ENCODE data around the gene HOXB4. TPM values are rescaled to one million over a fixed set of nuclear protein-coding genes. Genes with fewer than 3 reads are reported as not detected.

The HOXB4 gene
- total RNA-seq, 4 donors from 2014 or later = 3.5 to 8.3 (median 5.0) TPM

DNA sequence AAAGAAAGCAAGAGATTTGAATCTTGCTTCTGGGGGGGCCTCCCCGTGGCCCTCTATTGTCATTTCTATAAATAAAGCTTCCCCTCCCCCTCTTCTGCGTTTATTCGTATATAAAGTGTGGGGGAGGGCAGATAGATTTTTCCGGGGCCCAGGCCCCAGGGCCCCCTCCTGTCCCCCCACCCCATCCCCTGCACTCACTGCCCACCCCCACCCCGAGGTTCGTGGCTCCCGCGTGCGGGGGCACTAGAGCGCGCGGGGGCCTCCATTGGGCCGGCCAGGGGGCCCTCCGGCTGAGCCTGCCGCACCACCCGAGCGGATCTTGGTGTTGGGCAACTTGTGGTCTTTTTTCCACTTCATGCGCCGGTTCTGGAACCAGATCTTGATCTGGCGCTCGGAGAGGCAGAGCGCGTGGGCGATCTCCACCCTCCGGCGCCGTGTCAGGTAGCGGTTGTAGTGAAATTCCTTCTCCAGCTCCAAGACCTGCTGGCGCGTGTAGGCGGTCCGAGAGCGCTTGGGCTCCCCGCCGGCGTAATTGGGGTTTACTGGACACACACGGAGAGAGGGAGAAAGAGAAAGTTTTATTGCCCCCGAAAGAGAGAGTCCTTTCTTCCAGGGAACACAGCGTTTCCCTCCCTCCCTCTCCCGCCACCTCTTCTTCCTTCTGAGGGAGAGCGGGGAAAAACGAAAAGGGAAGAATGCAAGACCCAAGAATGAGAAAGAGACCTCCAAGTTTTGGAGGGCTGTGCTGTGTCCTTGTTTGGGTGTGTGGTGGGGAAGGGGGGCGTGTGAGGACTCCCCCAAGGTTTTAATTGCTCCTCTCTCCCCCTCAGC lies 1.5 kb downstream of the HOXB4 start:
- TF ChIP-seq POLR2AphosphoS5 (IDR thresholded peaks at IDR 0.05) (peak; percentile 40 to 80), POLR2A (IDR thresholded peaks at IDR 0.05; ENCODE audit: low read depth) (no peak)
- TF ChIP-seq, protein P1, sequence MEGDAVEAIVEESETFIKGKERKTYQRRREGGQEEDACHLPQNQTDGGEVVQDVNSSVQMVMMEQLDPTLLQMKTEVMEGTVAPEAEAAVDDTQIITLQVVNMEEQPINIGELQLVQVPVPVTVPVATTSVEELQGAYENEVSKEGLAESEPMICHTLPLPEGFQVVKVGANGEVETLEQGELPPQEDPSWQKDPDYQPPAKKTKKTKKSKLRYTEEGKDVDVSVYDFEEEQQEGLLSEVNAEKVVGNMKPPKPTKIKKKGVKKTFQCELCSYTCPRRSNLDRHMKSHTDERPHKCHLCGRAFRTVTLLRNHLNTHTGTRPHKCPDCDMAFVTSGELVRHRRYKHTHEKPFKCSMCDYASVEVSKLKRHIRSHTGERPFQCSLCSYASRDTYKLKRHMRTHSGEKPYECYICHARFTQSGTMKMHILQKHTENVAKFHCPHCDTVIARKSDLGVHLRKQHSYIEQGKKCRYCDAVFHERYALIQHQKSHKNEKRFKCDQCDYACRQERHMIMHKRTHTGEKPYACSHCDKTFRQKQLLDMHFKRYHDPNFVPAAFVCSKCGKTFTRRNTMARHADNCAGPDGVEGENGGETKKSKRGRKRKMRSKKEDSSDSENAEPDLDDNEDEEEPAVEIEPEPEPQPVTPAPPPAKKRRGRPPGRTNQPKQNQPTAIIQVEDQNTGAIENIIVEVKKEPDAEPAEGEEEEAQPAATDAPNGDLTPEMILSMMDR (IDR thresholded peaks at IDR 0.05) = no peak
- H3K9me3 ChIP-seq = no peaks in the 10 kb centered on the region

DNA sequence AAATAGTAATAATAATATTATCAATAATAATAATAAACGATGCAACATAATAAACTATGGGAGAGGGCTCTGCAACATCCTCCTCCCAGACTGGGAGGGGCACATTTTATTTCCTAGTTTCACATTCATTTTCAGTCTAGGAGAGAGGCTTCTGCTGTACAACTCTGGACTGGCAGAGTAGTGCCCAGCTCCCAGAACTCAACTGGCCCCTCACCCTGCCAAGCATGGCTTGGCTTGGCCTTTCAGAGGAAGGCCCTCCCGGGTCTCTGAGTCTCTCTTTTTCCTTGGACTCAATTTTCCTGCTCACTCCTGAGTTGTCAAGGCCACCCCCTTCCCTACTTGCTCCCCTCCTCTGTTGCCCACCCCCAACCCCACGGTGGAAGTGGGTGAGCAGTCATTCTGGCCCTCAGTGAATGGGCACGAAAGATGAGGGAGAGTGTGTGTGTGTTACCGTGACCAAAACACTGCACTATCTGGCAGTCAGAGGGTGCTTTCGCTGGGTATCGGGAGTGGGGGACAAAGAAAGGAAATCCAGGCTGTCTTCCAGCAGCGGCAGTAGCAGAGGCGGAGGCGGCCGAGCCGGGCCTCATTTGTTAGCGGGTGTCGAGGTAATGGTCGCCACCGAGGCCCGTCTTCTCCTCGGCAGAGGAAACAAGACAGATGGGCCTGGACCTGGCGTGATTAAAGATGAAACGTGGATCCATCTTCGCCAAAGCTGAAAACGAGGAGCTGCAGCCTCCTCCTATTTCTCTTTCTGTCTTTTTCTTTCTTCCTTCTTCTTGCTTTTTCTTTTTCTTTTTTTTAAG lies 2.3 kb downstream of the HOXB4 start:
- Histone ChIP-seq H3K36me3 (no peaks in the 10 kb centered on the region), H3K27me3 (no peaks in the 10 kb centered on the region), H3K4me1 (peaks cover 29 to 93% (median 90%) of the 10 kb centered on the region in 4 donors), H3K27ac (replicated peaks in 1 of 4) (peak overlapping the region; percentile 91 to 97 (median 96)), H3K4me3 (peak overlapping the region; percentile 66 to 90 (median 77)), H3K9me3 (no peaks in the 10 kb centered on the region)
- no peak for DNase-seq (ENCODE audit: extremely low spot score)
- WGBS = 17% methylated on average over 22 of the region's 22 CpGs
- TF ChIP-seq EP300 (IDR thresholded peaks at IDR 0.05) (no peak), POLR2A (IDR thresholded peaks at IDR 0.05; ENCODE audit: low read depth) (no peak), POLR2AphosphoS5 (IDR thresholded peaks at IDR 0.05) (peak; percentile 14 to 57)
- TF ChIP-seq, protein P1 (IDR thresholded peaks at IDR 0.05) = no peak
- intact Hi-C loops (cut with DNase I) = loop anchor here (2.0 kb wide), 1 partner anchor 33 kb away; no protein-coding TSS in a partner anchor

More for the DNA sequence above, 1.5 kb downstream of the HOXB4 start:
- Histone ChIP-seq H3K36me3 (no peaks in the 10 kb centered on the region), H3K27me3 (no peaks in the 10 kb centered on the region), H3K4me3 (peak overlapping the region; percentile 66 to 90 (median 77)), H3K4me1 (peaks cover 33 to 90% (median 86%) of the 10 kb centered on the region in 4 donors), H3K27ac (replicated peaks in 1 of 4) (peak overlapping the region; percentile 91 to 97 (median 96))
- 4% methylated on average over 11 of the region's 43 CpGs for WGBS
- DNase-seq (ENCODE audit: extremely low spot score) = no peak
- intact Hi-C loops (cut with DNase I) = loop anchor here (2.0 kb wide), 1 partner anchor 34 kb away; no protein-coding TSS in a partner anchor

DNA sequence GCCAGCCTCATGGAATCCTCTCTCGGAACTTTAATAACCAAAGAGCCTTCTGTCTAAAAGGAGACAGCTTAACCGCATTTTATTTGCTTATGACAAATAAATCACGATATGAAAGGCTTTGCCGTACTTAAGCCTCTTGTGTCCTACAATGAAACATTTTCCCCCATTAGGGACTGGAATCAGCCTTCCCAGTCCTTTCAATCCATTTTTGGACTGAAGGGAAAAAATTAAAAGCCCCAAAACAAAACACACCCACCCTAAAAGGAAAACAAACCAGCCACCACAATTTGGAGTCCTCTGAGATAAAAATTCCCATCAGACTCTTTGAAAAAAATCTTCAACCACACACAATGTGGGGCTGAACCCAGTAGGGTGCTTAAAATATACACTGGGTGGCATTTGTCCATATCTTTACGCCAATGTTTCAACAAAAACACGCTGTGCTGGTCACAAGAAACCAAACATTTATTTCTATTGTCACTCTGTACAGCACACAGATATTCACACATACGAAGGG lies 3.0 kb downstream of the HOXB4 start:
- 32% methylated on average over 7 of the region's 7 CpGs for WGBS
- H3K4me3 ChIP-seq = peak overlapping the region; percentile 66 to 90 (median 77)

DNA sequence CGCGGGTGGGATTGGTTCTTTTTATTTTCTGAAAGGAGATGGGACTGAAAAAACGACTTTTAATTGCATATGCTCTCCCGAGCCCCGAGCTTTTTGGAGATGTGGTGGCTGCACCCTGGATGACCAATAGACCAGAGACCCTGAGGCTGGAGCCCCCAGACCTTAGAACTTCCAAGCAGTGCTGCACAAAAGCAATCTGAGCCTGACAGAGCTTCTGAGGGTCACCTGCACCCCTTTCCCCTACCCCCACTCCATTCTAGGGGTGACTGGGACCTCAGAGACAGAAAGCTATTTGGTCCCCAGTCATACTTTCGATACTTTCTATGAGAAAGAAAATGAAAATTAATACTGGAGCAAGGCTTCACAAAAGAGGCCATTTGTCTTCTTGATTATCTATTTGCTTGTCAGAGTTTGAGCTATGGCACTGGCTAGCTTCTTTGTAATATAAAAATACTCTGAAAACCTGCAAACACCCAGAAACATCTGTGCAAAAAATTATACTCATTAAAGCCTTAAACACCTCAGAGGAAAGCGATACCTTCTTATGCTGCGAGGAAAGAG lies 3.6 kb downstream of the HOXB4 start:
- no peak for DNase-seq (ENCODE audit: extremely low spot score)
- no peaks in the 10 kb centered on the region for H3K9me3 ChIP-seq
- peak overlapping the region; percentile 91 to 97 (median 96) for H3K27ac ChIP-seq (replicated peaks in 1 of 4)
- 40% methylated on average over 8 of the region's 8 CpGs for WGBS
- H3K36me3 ChIP-seq = no peaks in the 10 kb centered on the region
- TF ChIP-seq POLR2A (IDR thresholded peaks at IDR 0.05; ENCODE audit: low read depth) = no peak
- no peak for TF ChIP-seq POLR2AphosphoS5 (IDR thresholded peaks at IDR 0.05)
- no peak for TF ChIP-seq EP300 (IDR thresholded peaks at IDR 0.05)
- TF ChIP-seq, protein P1 (IDR thresholded peaks at IDR 0.05) = no peak
- no peaks in the 10 kb centered on the region for H3K27me3 ChIP-seq
- peak overlapping the region; percentile 66 to 90 (median 77) for H3K4me3 ChIP-seq
- intact Hi-C loops (cut with DNase I) = no loop called here
- peaks cover 30 to 93% (median 89%) of the 10 kb centered on the region in 4 donors for H3K4me1 ChIP-seq

More for the DNA sequence above, 3.0 kb downstream of the HOXB4 start:
- H3K36me3 ChIP-seq = no peaks in the 10 kb centered on the region
- no peaks in the 10 kb centered on the region for H3K27me3 ChIP-seq
- TF ChIP-seq EP300 (IDR thresholded peaks at IDR 0.05) (no peak), POLR2A (IDR thresholded peaks at IDR 0.05; ENCODE audit: low read depth) (no peak), POLR2AphosphoS5 (IDR thresholded peaks at IDR 0.05) (no peak)
- TF ChIP-seq, protein P1 (IDR thresholded peaks at IDR 0.05) = no peak
- H3K27ac ChIP-seq (replicated peaks in 1 of 4) = peak overlapping the region; percentile 91 to 97 (median 96)
- H3K9me3 ChIP-seq = no peaks in the 10 kb centered on the region
- peaks cover 29 to 93% (median 89%) of the 10 kb centered on the region in 4 donors for H3K4me1 ChIP-seq
- DNase-seq (ENCODE audit: extremely low spot score) = no peak
- intact Hi-C loops (cut with DNase I) = no loop called here

All from esophagus muscularis mucosa (tissue), 4 donors.